Left ventricle myocardium superior (tissue), 1 donor: ENCODE data around the gene POLG. TPM values are rescaled to one million over a fixed set of nuclear protein-coding genes. Genes with fewer than 3 reads are reported as not detected.
"Not testable (repeated sequence)": the region's sequence is repeated elsewhere in the genome, so short reads cannot be mapped to it uniquely, and the experiment has no call there.

Experiments
- ATAC-seq: fragments of 200-7000 bp; cut with Tn5 transposase; one replicate; pipeline ENCODE4 v1.9.1; 2020; ENCODE audit warnings: mild to moderate bottlenecking, moderate library complexity
- DNase-seq: peaks from one replicate; pipeline ENCODE4 v3.0.0-alpha.2; 2020
- intact Hi-C: fragments of 100-400 bp; cut with micrococcal nuclease; formaldehyde crosslinking; loops from one replicate; pipeline ENCODE4 v1.11.0; 2022
- microRNA-seq: library from miRNA; unstranded; fragments of <30 nt; microRNA quantifications from one replicate; pipeline ENCODE4 v1.2.0, GENCODE V29; 2020; ENCODE audit warnings: borderline number of aligned reads
- total RNA-seq: library from RNA; stranded (reverse); fragmentation: NEBNext Ultra II Directional; extraction: Animal tissue kit (Norgen Biotek cat#: 25700); gene quantifications from one replicate; pipeline ENCODE4 v1.2.1, GENCODE V29; 2021
- donor health status: DM: no; HTN: yes; CAD: no; lungs with severe emphysema.

Gene POLG
- total RNA-seq, 1 donor from 2014 or later: 39.5 TPM

GRCh38 chr15:89309993-89310392 lies 24.6 kb downstream of the POLG start:
- intact Hi-C loops: loop anchor here (10.0 kb wide), 1 partner anchor 105 kb away; no protein-coding TSS in a partner anchor
- ATAC-seq: no peak
- DNase-seq: no peak

GRCh38 chr15:89308236-89308635 lies 26.4 kb downstream of the POLG start:
- intact Hi-C loops: loop anchor here (10.0 kb wide), 1 partner anchor 103 kb away; no protein-coding TSS in a partner anchor
- no peak for DNase-seq
- no peak for ATAC-seq

- intact Hi-C loops: loop anchor here (10.0 kb wide), 1 partner anchor 103 kb away; no protein-coding TSS in a partner anchor
- ATAC-seq: no peak
Measured at GRCh38 chr15:89307791-89308190, 26.8 kb downstream of the POLG start.

GRCh38 chr15:89307046-89307587 lies 27.5 kb downstream of the POLG start:
- ATAC-seq (no peak), DNase-seq (no peak)
- intact Hi-C loops: loop anchor here (10.0 kb wide), 1 partner anchor 102 kb away; no protein-coding TSS in a partner anchor

More at GRCh38 chr15:89307791-89308190, 26.8 kb downstream of the POLG start:
- no peak for DNase-seq

GRCh38 chr15:89305395-89305794 lies 29.2 kb downstream of the POLG start:
- ATAC-seq: no peak
- no peak for DNase-seq
- intact Hi-C loops: loop anchor here (10.0 kb wide), 1 partner anchor 101 kb away; no protein-coding TSS in a partner anchor

- intact Hi-C loops: loop anchor here (10.0 kb wide), 1 partner anchor 99 kb away; no protein-coding TSS in a partner anchor
- ATAC-seq (no peak), DNase-seq (no peak)
Measured at GRCh38 chr15:89303986-89304385, 30.6 kb downstream of the POLG start.

- no peak for DNase-seq
- intact Hi-C loops: loop anchor here (10.0 kb wide), 1 partner anchor 97 kb away; no protein-coding TSS in a partner anchor
- ATAC-seq: no peak
Measured at GRCh38 chr15:89301304-89302089, 33.1 kb downstream of the POLG start.

GRCh38 chr15:89299896-89300295 lies 34.7 kb downstream of the POLG start:
- ATAC-seq: no peak
- DNase-seq: no peak
- intact Hi-C loops: loop anchor here (10.0 kb wide), 1 partner anchor 95 kb away; no protein-coding TSS in a partner anchor

GRCh38 chr15:89293012-89293411 lies 41.6 kb downstream of the POLG start:
- intact Hi-C loops: no loop called here
- ATAC-seq: no peak
- DNase-seq: no peak

GRCh38 chr15:89291934-89292438 lies 42.6 kb downstream of the POLG start:
- DNase-seq (no peak), ATAC-seq (no peak)
- intact Hi-C loops: no loop called here

GRCh38 chr15:89283201-89283600 lies 51.4 kb downstream of the POLG start:
- DNase-seq (no peak), ATAC-seq (no peak)
- intact Hi-C loops: no loop called here

GRCh38 chr15:89282631-89283030 lies 52.0 kb downstream of the POLG start:
- intact Hi-C loops: no loop called here
- ATAC-seq: no peak
- DNase-seq: no peak

- no peak for ATAC-seq
- intact Hi-C loops: no loop called here
- DNase-seq: no peak
Measured at GRCh38 chr15:89278307-89278706, 56.3 kb downstream of the POLG start.

GRCh38 chr15:89277281-89277680 lies 57.3 kb downstream of the POLG start:
- intact Hi-C loops, DNase-seq, ATAC-seq: not testable (repeated sequence)

Small RNAs within 50 kb of the gene (microRNA-seq; reads per million reads assigned to microRNA genes)
- gene MIR6766 (not detected), gene MIR9-3 (not detected)

Other genes with a start within 250 kb of the POLG start
- 84.4 TPM for gene ABHD2, start 246.4 kb downstream of the POLG start, total RNA-seq
- not detected for gene RLBP1, start 113.2 kb downstream of the POLG start, total RNA-seq
- gene FANCI, start 90.8 kb downstream of the POLG start, total RNA-seq: 1.9 TPM
- not detected for gene RHCG, start 161.8 kb upstream of the POLG start, total RNA-seq
- gene TICRR, start 240.6 kb upstream of the POLG start, total RNA-seq: 0.12 TPM